Measurements from ENCODE around the gene GAL. TPM values are rescaled to one million over a fixed set of nuclear protein-coding genes. Genes with fewer than 3 reads are reported as not detected.

GAL gene
- total and polyA plus RNA-seq, 2 experiments from 2014 or later: 0.97 to 24.7 TPM

DNA sequence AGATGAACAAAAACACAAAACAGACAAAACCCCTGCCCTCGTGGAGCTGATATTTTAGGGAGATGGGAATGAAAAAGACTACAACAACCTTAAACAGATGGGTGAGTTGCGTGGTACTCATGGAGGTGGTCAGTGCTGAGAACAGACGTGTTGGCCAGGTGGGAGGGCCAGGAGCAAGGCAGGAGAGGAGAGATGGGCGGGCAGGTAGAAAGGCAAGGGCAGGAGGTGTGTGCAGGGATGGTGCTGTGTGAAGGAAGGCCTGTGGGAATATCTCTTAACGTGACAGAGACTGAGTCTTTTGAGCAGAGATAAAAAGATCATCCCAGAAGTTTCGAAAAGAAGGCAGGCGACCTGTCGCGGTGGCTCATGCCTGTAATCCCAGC is 7.0 kb downstream of the GAL start:
- no peaks in the 10 kb centered on the region for H3F3A ChIP-seq (ENCODE audit: insufficient read depth)
- no peak overlapping the region for H3K4me2 ChIP-seq (ENCODE audit: unreplicated experiment)
- no peak overlapping the region for H3K9ac ChIP-seq
- H3K4me3 ChIP-seq: no peak overlapping the region
- H3K36me3 ChIP-seq (ENCODE audit: low read depth): no peaks in the 10 kb centered on the region
- DNase-seq: no peak
- TF ChIP-seq EZH2phosphoT487 (IDR thresholded peaks at IDR 0.05; ENCODE audit: insufficient read depth, low read depth) (no peak), EZH2 (IDR thresholded peaks at IDR 0.05; ENCODE audit: insufficient read depth, poor library complexity, severe bottlenecking) (no peak)
- peaks cover 25% of the 10 kb centered on the region for H3K27me3 ChIP-seq (replicated peaks; ENCODE audit: insufficient read depth)
- in situ Hi-C loops (cut with MboI): no loop called here
- no peaks in the 10 kb centered on the region for H3K4me1 ChIP-seq (ENCODE audit: insufficient read depth)
- no peak overlapping the region for H2AFZ ChIP-seq
- no peaks in the 10 kb centered on the region for H3K9me3 ChIP-seq (ENCODE audit: low read depth)
- no peak overlapping the region for H3K27ac ChIP-seq
- no peaks in the 10 kb centered on the region for H3K79me2 ChIP-seq (ENCODE audit: insufficient read depth)
- 73 to 80% methylated on average over 9 of the region's 9 CpGs for WGBS, 2 experiments (ENCODE audit: low coverage in 1 of 2, low lambda C conversion rate in 2 of 2, missing lambda C conversion rate in 2 of 2)
- no peaks in the 10 kb centered on the region for H4K20me1 ChIP-seq (ENCODE audit: insufficient read depth)
- H3K9me2 ChIP-seq (ENCODE audit: insufficient read depth): no peaks in the 10 kb centered on the region

DNA sequence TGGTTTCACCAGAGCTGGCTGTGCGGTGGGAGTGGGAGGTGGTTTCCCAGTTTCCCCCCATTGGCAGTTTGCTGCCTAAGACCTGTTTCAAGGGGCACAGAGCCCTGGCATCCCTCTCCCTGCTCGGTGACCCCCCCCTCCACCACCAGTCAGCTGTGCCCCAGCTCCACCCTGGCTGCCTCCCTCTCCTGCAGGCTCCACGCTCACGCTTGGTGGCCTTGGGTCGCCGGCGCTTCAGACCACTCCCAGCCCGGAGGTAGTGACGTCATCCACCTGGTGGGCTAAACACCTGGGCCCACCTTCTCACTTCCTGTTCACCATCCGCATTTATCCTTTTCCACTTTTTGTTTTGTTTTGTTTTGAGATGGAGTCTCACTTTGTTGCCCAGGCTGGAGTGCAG is 7.8 kb downstream of the GAL start:
- no peaks in the 10 kb centered on the region for H3K9me2 ChIP-seq (ENCODE audit: insufficient read depth)
- H3K79me2 ChIP-seq (ENCODE audit: insufficient read depth): no peaks in the 10 kb centered on the region
- H2AFZ ChIP-seq: no peak overlapping the region
- no peak overlapping the region for H3K9ac ChIP-seq
- no peaks in the 10 kb centered on the region for H3K9me3 ChIP-seq (ENCODE audit: low read depth)
- 80 to 83% methylated on average over 10 of the region's 10 CpGs for WGBS, 2 experiments (ENCODE audit: low coverage in 1 of 2, low lambda C conversion rate in 2 of 2, missing lambda C conversion rate in 2 of 2)
- peaks cover 28% of the 10 kb centered on the region for H3K27me3 ChIP-seq (replicated peaks; ENCODE audit: insufficient read depth)
- no peak for TF ChIP-seq EZH2 (IDR thresholded peaks at IDR 0.05; ENCODE audit: insufficient read depth, poor library complexity, severe bottlenecking)
- TF ChIP-seq EZH2phosphoT487 (IDR thresholded peaks at IDR 0.05; ENCODE audit: insufficient read depth, low read depth): no peak
- no peak overlapping the region for H3K4me3 ChIP-seq
- no peak overlapping the region for H3K4me2 ChIP-seq (ENCODE audit: unreplicated experiment)
- no peaks in the 10 kb centered on the region for H3K36me3 ChIP-seq (ENCODE audit: low read depth)
- no peak for DNase-seq
- H3K4me1 ChIP-seq (ENCODE audit: insufficient read depth): no peaks in the 10 kb centered on the region
- no peaks in the 10 kb centered on the region for H3F3A ChIP-seq (ENCODE audit: insufficient read depth)
- H4K20me1 ChIP-seq (ENCODE audit: insufficient read depth): no peaks in the 10 kb centered on the region
- no peak overlapping the region for H3K27ac ChIP-seq
- in situ Hi-C loops (cut with MboI): no loop called here

DNA sequence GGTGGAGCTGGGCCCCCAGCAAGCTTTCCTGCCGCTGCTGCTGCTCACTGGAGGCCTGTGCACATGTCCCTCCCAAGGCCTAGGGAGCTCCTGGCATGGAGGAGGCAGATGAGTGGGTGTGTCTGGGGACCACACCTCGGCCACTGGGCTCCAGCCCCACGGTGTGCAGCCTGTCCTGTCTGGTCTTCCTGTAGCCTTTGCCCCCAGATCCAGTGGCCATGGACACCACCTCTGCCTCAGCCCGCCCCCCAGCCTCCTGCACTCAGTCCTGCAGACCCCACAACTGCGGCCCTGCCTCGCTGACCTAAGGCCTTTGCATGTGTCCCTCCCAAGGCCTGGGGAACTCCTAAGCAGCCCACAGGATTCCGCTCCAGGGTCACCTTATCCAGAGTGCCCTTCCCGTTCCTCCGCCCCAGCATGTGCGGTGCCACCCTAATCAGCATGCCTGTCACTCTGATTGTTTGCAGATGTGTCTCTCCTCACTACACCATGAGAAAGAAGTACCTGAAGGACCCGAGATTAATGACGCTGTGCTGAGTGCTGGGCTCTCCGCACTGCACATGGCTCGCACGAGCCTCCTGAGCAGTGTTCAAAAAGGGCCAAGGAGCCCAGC is 8.6 kb downstream of the GAL start:
- Histone ChIP-seq H3K4me2 (ENCODE audit: unreplicated experiment) (no peak overlapping the region), H3K4me1 (ENCODE audit: insufficient read depth) (no peaks in the 10 kb centered on the region), H3K27ac (no peak overlapping the region), H3K9me2 (ENCODE audit: insufficient read depth) (no peaks in the 10 kb centered on the region), H3K79me2 (ENCODE audit: insufficient read depth) (no peaks in the 10 kb centered on the region), H3K27me3 (replicated peaks; ENCODE audit: insufficient read depth) (peaks cover 28% of the 10 kb centered on the region), H3K9me3 (ENCODE audit: low read depth) (no peaks in the 10 kb centered on the region), H3K36me3 (ENCODE audit: low read depth) (no peaks in the 10 kb centered on the region), H3F3A (ENCODE audit: insufficient read depth) (no peaks in the 10 kb centered on the region), H2AFZ (no peak overlapping the region), H3K9ac (no peak overlapping the region), H4K20me1 (ENCODE audit: insufficient read depth) (no peaks in the 10 kb centered on the region), H3K4me3 (no peak overlapping the region)
- 71 to 73% methylated on average over 15 of the region's 15 CpGs for WGBS, 2 experiments (ENCODE audit: low coverage in 1 of 2, low lambda C conversion rate in 2 of 2, missing lambda C conversion rate in 2 of 2)
- TF ChIP-seq EZH2phosphoT487 (IDR thresholded peaks at IDR 0.05; ENCODE audit: insufficient read depth, low read depth) (no peak), EZH2 (IDR thresholded peaks at IDR 0.05; ENCODE audit: insufficient read depth, poor library complexity, severe bottlenecking) (no peak)
- in situ Hi-C loops (cut with MboI): no loop called here
- DNase-seq: no peak

DNA sequence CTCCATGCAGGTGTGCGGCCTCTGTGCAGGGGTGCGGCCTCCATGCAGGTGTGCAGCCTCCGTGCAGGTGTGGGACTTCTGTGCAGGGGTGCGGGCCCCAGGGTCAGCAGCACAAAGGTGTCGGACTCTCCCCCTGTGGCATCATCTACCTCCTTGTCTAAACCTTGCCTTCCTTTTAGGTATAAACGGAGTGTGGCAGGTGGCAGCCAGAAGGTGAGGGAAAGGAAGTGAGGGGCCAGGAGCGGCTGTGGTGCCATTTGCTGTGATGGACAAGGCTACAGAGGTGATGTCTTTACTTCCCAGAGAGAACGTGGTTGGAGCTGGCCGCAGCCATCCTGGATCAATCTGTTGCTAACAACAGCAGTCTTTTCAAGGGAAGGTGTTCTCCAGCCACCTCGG is 9.1 kb downstream of the GAL start:
- H3K27me3 ChIP-seq (replicated peaks; ENCODE audit: insufficient read depth): peaks cover 28% of the 10 kb centered on the region
- H3K79me2 ChIP-seq (ENCODE audit: insufficient read depth): no peaks in the 10 kb centered on the region
- DNase-seq: no peak
- WGBS, 2 experiments (ENCODE audit: low coverage in 1 of 2, low lambda C conversion rate in 2 of 2, missing lambda C conversion rate in 2 of 2): 69 to 76% methylated on average over 10 of the region's 10 CpGs
- H3K4me2 ChIP-seq (ENCODE audit: unreplicated experiment): no peak overlapping the region
- no peak overlapping the region for H3K9ac ChIP-seq
- no peaks in the 10 kb centered on the region for H4K20me1 ChIP-seq (ENCODE audit: insufficient read depth)
- H2AFZ ChIP-seq: no peak overlapping the region
- H3K9me2 ChIP-seq (ENCODE audit: insufficient read depth): no peaks in the 10 kb centered on the region
- no peaks in the 10 kb centered on the region for H3K9me3 ChIP-seq (ENCODE audit: low read depth)
- no peaks in the 10 kb centered on the region for H3K36me3 ChIP-seq (ENCODE audit: low read depth)
- H3K4me3 ChIP-seq: no peak overlapping the region
- no peaks in the 10 kb centered on the region for H3F3A ChIP-seq (ENCODE audit: insufficient read depth)
- TF ChIP-seq EZH2phosphoT487 (IDR thresholded peaks at IDR 0.05; ENCODE audit: insufficient read depth, low read depth) (no peak), EZH2 (IDR thresholded peaks at IDR 0.05; ENCODE audit: insufficient read depth, poor library complexity, severe bottlenecking) (no peak)
- H3K27ac ChIP-seq: no peak overlapping the region
- in situ Hi-C loops (cut with MboI): no loop called here
- no peaks in the 10 kb centered on the region for H3K4me1 ChIP-seq (ENCODE audit: insufficient read depth)
